M059J (cell line): ENCODE results near the gene FOXF1. TPM values are rescaled to one million over a fixed set of nuclear protein-coding genes. Genes with fewer than 3 reads are reported as not detected.

Experiments used
- DNase-seq: peaks from one replicate; pipeline ENCODE4 v3.0.0-alpha.2; 2012; ENCODE audit warnings: low read depth
- total RNA-seq: library from RNA; depleted of rRNA; stranded (reverse); fragments of >200 nt; shearing (Covaris generic); gene quantifications from 2 replicates; pipeline ENCODE4 v1.2.3, GENCODE V29; 2014

Gene FOXF1
- total RNA-seq, 1 experiment from 2014 or later = 21.2 TPM

GRCh38 chr16:86533076-86533475 lies 22.7 kb downstream of the FOXF1 start:
- DNase-seq = no peak

- DNase-seq = no peak
These were observed 23.5 kb downstream of the FOXF1 start for GRCh38 chr16:86533767-86534351.

GRCh38 chr16:86534779-86535615 lies 24.7 kb downstream of the FOXF1 start:
- DNase-seq = no peak

GRCh38 chr16:86536621-86537020 lies 26.3 kb downstream of the FOXF1 start:
- DNase-seq = no peak

- DNase-seq = no peak
These were observed 27.2 kb downstream of the FOXF1 start for GRCh38 chr16:86537486-86537885.

- no peak for DNase-seq
These were observed 28.0 kb downstream of the FOXF1 start for GRCh38 chr16:86538196-86538780.

- no peak for DNase-seq
These were observed 30.6 kb downstream of the FOXF1 start for GRCh38 chr16:86540894-86541293.

- DNase-seq = no peak
These were observed 31.2 kb downstream of the FOXF1 start for GRCh38 chr16:86541560-86541959.

- DNase-seq = no peak
These were observed 32.7 kb downstream of the FOXF1 start for GRCh38 chr16:86542756-86543750.

- DNase-seq = no peak
These were observed 35.2 kb downstream of the FOXF1 start for GRCh38 chr16:86545481-86545880.

- DNase-seq = no peak
These were observed 35.8 kb downstream of the FOXF1 start for GRCh38 chr16:86545954-86546637.

- no peak for DNase-seq
These were observed 36.3 kb downstream of the FOXF1 start for GRCh38 chr16:86546638-86547013.

GRCh38 chr16:86547286-86547685 lies 37.0 kb downstream of the FOXF1 start:
- DNase-seq = no peak

- no peak for DNase-seq
These were observed 39.0 kb downstream of the FOXF1 start for GRCh38 chr16:86549076-86549892.

GRCh38 chr16:86549893-86550190 lies 39.5 kb downstream of the FOXF1 start:
- DNase-seq = no peak

- DNase-seq = no peak
These were observed 40.0 kb downstream of the FOXF1 start for GRCh38 chr16:86550281-86550680.

- DNase-seq = no peak
These were observed 43.0 kb downstream of the FOXF1 start for GRCh38 chr16:86553356-86553755.

- no peak for DNase-seq
These were observed 44.2 kb downstream of the FOXF1 start for GRCh38 chr16:86554599-86554916.

GRCh38 chr16:86554917-86555703 lies 44.8 kb downstream of the FOXF1 start, which contains the start of gene MTHFSD:
Gene MTHFSD (minus strand): TSS chr16:86555235. CDS start chr16:86555184, 51 bp downstream.
- peak; percentile 86 for DNase-seq

GRCh38 chr16:86555704-86556075 lies 45.4 kb downstream of the FOXF1 start:
- no peak for DNase-seq
